H9 (cell line): ENCODE results near the gene CROCC2. TPM values are rescaled to one million over a fixed set of nuclear protein-coding genes. Genes with fewer than 3 reads are reported as not detected.

Experiments used
- DNase-seq: peaks from one replicate; pipeline ENCODE4 v3.0.0-alpha.2; 2017
- H2AFZ ChIP-seq: one replicate; pipeline ENCODE4 v1.6.1; 2013; ENCODE audit warnings: mild to moderate bottlenecking, low read length, control low read depth, moderate library complexity
- H2AK5ac ChIP-seq: 2 replicates; pipeline ENCODE4 v1.6.1; 2013; ENCODE audit warnings: low read length, control low read depth, mixed read lengths; ENCODE audit not compliant: insufficient read length
- H2BK120ac ChIP-seq: one replicate; pipeline ENCODE4 v1.6.1; 2013; ENCODE audit warnings: low read depth, mild to moderate bottlenecking, low read length, control low read depth, inconsistent platforms; ENCODE audit not compliant: poor library complexity, severe bottlenecking
- H2BK12ac ChIP-seq: 2 replicates; pipeline ENCODE4 v1.6.1; 2013; ENCODE audit warnings: low read length, control low read depth, mixed read lengths, low read depth; ENCODE audit not compliant: insufficient read length
- H2BK15ac ChIP-seq: 2 replicates; pipeline ENCODE4 v1.6.1; 2013; ENCODE audit warnings: low read depth, low read length, control low read depth
- H2BK20ac ChIP-seq: one replicate; pipeline ENCODE4 v1.6.1; 2013; ENCODE audit warnings: low read depth, mild to moderate bottlenecking, low read length, control low read depth, inconsistent platforms; ENCODE audit not compliant: poor library complexity, severe bottlenecking
- H2BK5ac ChIP-seq: 2 replicates; pipeline ENCODE4 v1.6.1; 2013; ENCODE audit warnings: low read length, control low read depth, mixed read lengths; ENCODE audit not compliant: insufficient read length
- H3K14ac ChIP-seq: 2 replicates; pipeline ENCODE4 v1.6.1; 2013; ENCODE audit warnings: low read length, control low read depth; ENCODE audit not compliant: insufficient read depth
- H3K18ac ChIP-seq: 2 replicates; pipeline ENCODE4 v1.6.1; 2013; ENCODE audit warnings: low read depth, mild to moderate bottlenecking, mixed read lengths, low read length, control low read depth; ENCODE audit not compliant: insufficient read length
- H3K23ac ChIP-seq: 2 replicates; pipeline ENCODE4 v1.6.1; 2013; ENCODE audit warnings: low read length, control low read depth, mixed read lengths, low read depth; ENCODE audit not compliant: insufficient read length
- H3K23me2 ChIP-seq: 2 replicates; pipeline ENCODE4 v1.6.1; 2013; ENCODE audit warnings: low read depth, mild to moderate bottlenecking, mixed read lengths, low read length, control low read depth; ENCODE audit not compliant: insufficient read length, poor library complexity, severe bottlenecking
- H3K27ac ChIP-seq: 2 replicates; pipeline ENCODE4 v1.5.1; 2013; ENCODE audit warnings: low read length, control low read depth, mixed read lengths, low read depth; ENCODE audit not compliant: insufficient read length
- H3K27me3 ChIP-seq: 2 replicates; pipeline ENCODE4 v1.6.1; 2013; ENCODE audit warnings: low read length, control low read depth, inconsistent platforms; ENCODE audit not compliant: insufficient read depth
- H3K4ac ChIP-seq: 2 replicates; pipeline ENCODE4 v1.6.1; 2013; ENCODE audit warnings: low read depth, mild to moderate bottlenecking, control low read depth, inconsistent platforms, low read length, moderate library complexity
- H3K4me1 ChIP-seq: 2 replicates; pipeline ENCODE4 v1.6.1; 2013; ENCODE audit warnings: low read length, control low read depth, inconsistent platforms; ENCODE audit not compliant: insufficient read depth
- H3K4me2 ChIP-seq: 2 replicates; pipeline ENCODE4 v1.6.1; 2013; ENCODE audit warnings: low read length, control low read depth, mixed read lengths; ENCODE audit not compliant: insufficient read length, insufficient read depth
- H3K56ac ChIP-seq: 2 replicates; pipeline ENCODE4 v1.6.1; 2013; ENCODE audit warnings: low read depth, mild to moderate bottlenecking, mixed read lengths, low read length, control low read depth; ENCODE audit not compliant: insufficient read length
- H3K79me1 ChIP-seq: 2 replicates; pipeline ENCODE4 v1.6.1; 2013; ENCODE audit warnings: low read depth, mild to moderate bottlenecking, moderate library complexity, low read length, control low read depth, inconsistent platforms; ENCODE audit not compliant: insufficient read depth, poor library complexity, severe bottlenecking
- H3K79me2 ChIP-seq: 2 replicates; pipeline ENCODE4 v1.6.1; 2013; ENCODE audit warnings: low read length, control low read depth, inconsistent platforms; ENCODE audit not compliant: insufficient read depth
- H3K9ac ChIP-seq: 2 replicates; pipeline ENCODE4 v1.6.1; 2013; ENCODE audit warnings: low read length, control low read depth, mixed read lengths; ENCODE audit not compliant: insufficient read length; ENCODE audit errors: extremely low read depth
- H3K9me3 ChIP-seq: one replicate; pipeline ENCODE4 v1.6.1; 2013; ENCODE audit warnings: low read depth, low read length, inconsistent platforms; ENCODE audit not compliant: control insufficient read depth
- H3T11ph ChIP-seq: one replicate; pipeline ENCODE4 v1.6.1; 2013; ENCODE audit warnings: mild to moderate bottlenecking, low read length, control low read depth, inconsistent platforms
- H4K20me1 ChIP-seq: one replicate; pipeline ENCODE4 v1.6.1; 2013; ENCODE audit not compliant: control insufficient read depth, insufficient read length, insufficient read depth
- H4K5ac ChIP-seq: 2 replicates; pipeline ENCODE4 v1.6.1; 2013; ENCODE audit warnings: low read depth, mild to moderate bottlenecking, mixed read lengths, low read length, control low read depth; ENCODE audit not compliant: insufficient read length
- H4K8ac ChIP-seq: replicated peaks from 2 replicates; pipeline ENCODE4 v1.6.1; 2013; ENCODE audit warnings: low read length, control low read depth, mixed read lengths, low read depth; ENCODE audit not compliant: insufficient read length
- H4K91ac ChIP-seq: 2 replicates; pipeline ENCODE4 v1.6.1; 2013; ENCODE audit warnings: low read depth, mild to moderate bottlenecking, moderate library complexity, mixed read lengths, low read length, control low read depth; ENCODE audit not compliant: insufficient read length
- H3K27ac Mint-ChIP-seq, 3 experiments: 2 replicates in 2 of 3; 3 replicates in 1 of 3; pipeline ENCODE4 v1.8.0; 2020 to 2021; ENCODE audit warnings: mixed read lengths in 3 of 3, mild to moderate bottlenecking in 1 of 3, moderate library complexity in 1 of 3
- H3K27me3 Mint-ChIP-seq: 2 replicates; pipeline ENCODE4 v1.8.0; 2021; ENCODE audit warnings: low read depth, mild to moderate bottlenecking, moderate library complexity, mixed read lengths
- H3K36me3 Mint-ChIP-seq, 3 experiments: 2 replicates in 2 of 3; 3 replicates in 1 of 3; pipeline ENCODE4 v1.8.0; 2020 to 2021; ENCODE audit warnings: low read depth in 3 of 3, mixed read lengths in 3 of 3; ENCODE audit not compliant: insufficient read depth in 1 of 3
- H3K4me1 Mint-ChIP-seq, 2 experiments: 2 replicates each; pipeline ENCODE4 v1.8.0; 2020; ENCODE audit warnings: mixed read lengths in 2 of 2
- H3K4me3 Mint-ChIP-seq, 2 experiments: 2 replicates in 1 of 2; 3 replicates in 1 of 2; pipeline ENCODE4 v1.8.0; 2020 to 2021; ENCODE audit warnings: mild to moderate bottlenecking in 2 of 2, mixed read lengths in 2 of 2, moderate library complexity in 1 of 2
- H3K9me3 Mint-ChIP-seq, 2 experiments: 2 replicates in 1 of 2; 3 replicates in 1 of 2; pipeline ENCODE4 v1.8.0; 2020; ENCODE audit warnings: mild to moderate bottlenecking in 2 of 2, mixed read lengths in 2 of 2, moderate library complexity in 1 of 2
- CTCF ChIP-seq: fragments of 200-600 bp; sonication (generic); conservative IDR thresholded peaks from 3 replicates; pipeline ENCODE4 v1.8.0; 2021; ENCODE audit warnings: antibody characterized with exemption, mild to moderate bottlenecking
- WGBS: extraction: QIAGEN DNeasy Blood & Tissue Kit; methylation state at CpG from one replicate; pipeline ENCODE4 v1.1.7; 2013; ENCODE audit warnings: missing lambda C conversion rate, low lambda C conversion rate, mixed read lengths; ENCODE audit not compliant: insufficient read length; ENCODE audit errors: extremely low coverage; 5-methylcytosine and 5-hydroxymethylcytosine counted together
- total RNA-seq: library from RNA; stranded (reverse); gene quantifications from 2 replicates; pipeline ENCODE4 v1.2.1, GENCODE V29; 2021

CROCC2 gene
- total RNA-seq, 1 experiment from 2014 or later, result not detected

- no peak overlapping the region for H4K5ac ChIP-seq
- DNase-seq, result peak; percentile 21
- H3K56ac ChIP-seq, result no peak overlapping the region
- Mint-ChIP-seq H3K27me3 (peaks cover 11% of the 10 kb centered on the region), H3K36me3 (no peaks in the 10 kb centered on the region), H3K4me3 (no peak overlapping the region), H3K9me3 (no peaks in the 10 kb centered on the region), H3K4me1 (peaks cover 0 to 4% of the 10 kb centered on the region in 2 experiments; a peak in 2 of 4 replicates), H3K27ac (0 out of 7 replicates have a peak overlapping the region, but pooled peaks of 1 of the 3 experiments have one; percentile 18)
- H3K18ac ChIP-seq, result no peak overlapping the region
- H3K23me2 ChIP-seq, result peaks cover 3% of the 10 kb centered on the region
- no peak overlapping the region for H2BK5ac ChIP-seq
- no peak overlapping the region for H3K14ac ChIP-seq
- no peaks in the 10 kb centered on the region for H4K20me1 ChIP-seq
- no peaks in the 10 kb centered on the region for H3K79me2 ChIP-seq
- no peaks in the 10 kb centered on the region for H3K27me3 ChIP-seq
- no peak overlapping the region for H3K9ac ChIP-seq
- H3K4ac ChIP-seq, result no peak overlapping the region
- no CpG with 5 or more reads among the region's 19 CpGs for WGBS
- H4K8ac ChIP-seq, result no peak overlapping the region
- H4K91ac ChIP-seq, result no peak overlapping the region
- no peaks in the 10 kb centered on the region for H3K4me1 ChIP-seq
- no peaks in the 10 kb centered on the region for H3K79me1 ChIP-seq
- no peak overlapping the region for H2AK5ac ChIP-seq
- H3K9me3 ChIP-seq, result no peaks in the 10 kb centered on the region
- no peak overlapping the region for H3K23ac ChIP-seq
- no peak overlapping the region for H2BK20ac ChIP-seq
- no peak for TF ChIP-seq CTCF
- no peak overlapping the region for H3T11ph ChIP-seq
- H2BK12ac ChIP-seq, result no peak overlapping the region
- no peak overlapping the region for H3K27ac ChIP-seq
- H2BK120ac ChIP-seq, result no peak overlapping the region
- no peak overlapping the region for H2BK15ac ChIP-seq
- H2AFZ ChIP-seq, result no peak overlapping the region
- no peak overlapping the region for H3K4me2 ChIP-seq
Measured at GRCh38 chr2:240993446-240994170, 87.5 kb downstream of the CROCC2 start.
